ENCODE data around the gene GPR157. TPM values are rescaled to one million over a fixed set of nuclear protein-coding genes. Genes with fewer than 3 reads are reported as not detected.
A peak's percentile ranks its signal among the peaks of the same experiment; 100 is the strongest.

Gene GPR157
- total and polyA plus RNA-seq, 2 donors (not counting 1 experiment from before 2014, with no cell fraction given), result 2.0 to 21.2 TPM

DNA sequence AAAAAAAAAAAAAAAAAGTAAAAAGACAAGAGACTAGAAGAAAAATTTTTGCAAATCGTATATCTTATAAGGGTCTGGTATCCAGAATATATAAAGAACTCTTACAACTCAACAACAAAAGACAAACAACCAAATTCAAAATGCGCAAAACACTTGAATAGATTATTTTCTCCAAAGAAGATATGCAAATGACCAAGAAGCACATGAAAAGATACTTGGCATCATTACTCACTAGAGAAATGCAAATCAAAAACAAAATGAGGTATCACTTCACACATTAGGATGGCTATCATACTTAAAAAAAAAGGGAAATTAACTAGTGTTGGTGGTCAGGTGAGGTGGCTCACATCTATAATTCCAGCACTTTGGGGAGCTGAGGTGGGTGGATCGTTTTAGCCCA is 47.4 kb downstream of the GPR157 start:
- Histone ChIP-seq H3K36me3 (replicated peaks in 1 of 2; ENCODE audit: control extremely low read depth in 1 of 2, control insufficient read depth in 1 of 2, extremely low read depth in 1 of 2, insufficient read depth in 2 of 2, low read length in 1 of 2) (no peaks in the 10 kb centered on the region), H3K27me3 (replicated peaks in 1 of 4; ENCODE audit: control extremely low read depth in 1 of 4, control insufficient read depth in 3 of 4, insufficient read depth in 4 of 4, low read length in 3 of 4) (peaks cover 0 to 6% (median 3%) of the 10 kb centered on the region in 4 experiments), H3K9me3 (ENCODE audit: control extremely low read depth in 1 of 3, control insufficient read depth in 2 of 3, insufficient read depth in 1 of 3, low read length in 2 of 3) (peaks cover 0 to 13% (median 0%) of the 10 kb centered on the region in 3 donors), H2AFZ (ENCODE audit: insufficient read depth, low read depth, low read length, poor library complexity, severe bottlenecking) (no peak overlapping the region), H3K4me3 (ENCODE audit: control extremely low read depth in 1 of 5, extremely low read depth in 1 of 5, insufficient read depth in 1 of 5, low read depth in 2 of 5, low read length in 4 of 5) (no peak overlapping the region), H3K4me2 (replicated peaks; ENCODE audit: low read depth, low read length, poor library complexity, severe bottlenecking) (no peak overlapping the region), H3K27ac (ENCODE audit: low read length in 2 of 2) (no peak overlapping the region), H3K9ac (ENCODE audit: low read length) (no peak overlapping the region), H3K4me1 (ENCODE audit: control insufficient read depth in 2 of 2, insufficient read depth in 2 of 2, low read length in 2 of 2) (peaks cover 72 to 83% of the 10 kb centered on the region in 2 donors), H4K20me1 (ENCODE audit: control insufficient read depth, insufficient read depth, low read length, poor library complexity, severe bottlenecking) (no peaks in the 10 kb centered on the region), H3K79me2 (ENCODE audit: control insufficient read depth, insufficient read depth, low read length) (no peaks in the 10 kb centered on the region)
- POLR2A ChIA-PET, result interaction anchor here (1.4 kb wide), 1 partner anchor 11 kb away, joined by 7 read pairs; no protein-coding TSS in a partner anchor
- H3K4me3 Mint-ChIP-seq, result no peak overlapping the region
- intact Hi-C loops (cut with micrococcal nuclease), result no loop called here
- ATAC-seq (ENCODE audit: low read depth), result no peak
- WGBS (ENCODE audit: insufficient coverage), result 86% methylated on average over 1 of the region's 3 CpGs
- TF ChIP-seq, protein P1, sequence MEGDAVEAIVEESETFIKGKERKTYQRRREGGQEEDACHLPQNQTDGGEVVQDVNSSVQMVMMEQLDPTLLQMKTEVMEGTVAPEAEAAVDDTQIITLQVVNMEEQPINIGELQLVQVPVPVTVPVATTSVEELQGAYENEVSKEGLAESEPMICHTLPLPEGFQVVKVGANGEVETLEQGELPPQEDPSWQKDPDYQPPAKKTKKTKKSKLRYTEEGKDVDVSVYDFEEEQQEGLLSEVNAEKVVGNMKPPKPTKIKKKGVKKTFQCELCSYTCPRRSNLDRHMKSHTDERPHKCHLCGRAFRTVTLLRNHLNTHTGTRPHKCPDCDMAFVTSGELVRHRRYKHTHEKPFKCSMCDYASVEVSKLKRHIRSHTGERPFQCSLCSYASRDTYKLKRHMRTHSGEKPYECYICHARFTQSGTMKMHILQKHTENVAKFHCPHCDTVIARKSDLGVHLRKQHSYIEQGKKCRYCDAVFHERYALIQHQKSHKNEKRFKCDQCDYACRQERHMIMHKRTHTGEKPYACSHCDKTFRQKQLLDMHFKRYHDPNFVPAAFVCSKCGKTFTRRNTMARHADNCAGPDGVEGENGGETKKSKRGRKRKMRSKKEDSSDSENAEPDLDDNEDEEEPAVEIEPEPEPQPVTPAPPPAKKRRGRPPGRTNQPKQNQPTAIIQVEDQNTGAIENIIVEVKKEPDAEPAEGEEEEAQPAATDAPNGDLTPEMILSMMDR (IDR thresholded peaks at IDR 0.05), result no peak
- no peak for TF ChIP-seq EZH2 (IDR thresholded peaks at IDR 0.05; ENCODE audit: borderline replicate concordance, insufficient read depth, low read depth, low read length, poor library complexity, severe bottlenecking)
- H3K27me3 Mint-ChIP-seq, result peaks cover 20% of the 10 kb centered on the region
- DNase-seq, result no peak
- no peak overlapping the region for H3K27ac Mint-ChIP-seq
- no peaks in the 10 kb centered on the region for H3K9me3 Mint-ChIP-seq (ENCODE audit: insufficient read depth)
- CTCF ChIA-PET, result interaction anchor here (0.7 to 4.4 kb wide), 6 partner anchors 10 to 76 kb away, joined by 3 to 18 read pairs (median 6); no protein-coding TSS in a partner anchor
- peaks cover 73% of the 10 kb centered on the region for H3K4me1 Mint-ChIP-seq

DNA sequence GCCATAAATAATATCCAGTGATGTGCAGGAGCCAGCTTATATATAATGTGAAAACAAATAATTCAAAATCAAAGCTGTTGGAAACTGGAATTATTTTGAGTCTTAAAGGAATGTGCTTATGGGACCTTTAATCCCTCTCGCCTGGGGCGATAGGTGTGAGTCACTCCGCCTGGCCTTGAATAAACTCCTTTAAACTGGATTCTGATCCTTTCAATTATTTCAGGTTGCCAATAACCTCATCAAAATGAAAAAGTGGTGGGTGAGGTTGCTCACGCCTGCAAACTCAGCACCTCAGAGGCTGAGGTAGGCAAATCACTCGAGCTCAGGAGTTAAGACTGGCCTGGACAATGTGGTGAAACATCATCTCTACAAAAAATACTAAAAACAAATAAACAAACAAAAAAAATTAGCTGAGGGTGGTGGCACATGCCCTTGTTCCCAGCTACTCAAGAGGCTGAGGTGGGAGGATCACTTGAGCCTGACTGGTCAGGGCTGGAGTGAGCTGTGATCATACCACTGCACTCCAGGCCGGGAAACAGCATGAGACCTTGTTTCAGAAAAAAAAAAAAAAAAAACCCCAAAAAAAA is 48.1 kb downstream of the GPR157 start:
- Histone ChIP-seq H3K4me2 (replicated peaks; ENCODE audit: low read depth, low read length, poor library complexity, severe bottlenecking) (peak overlapping the region; percentile 23), H3K27ac (ENCODE audit: low read length in 2 of 2) (no peak overlapping the region), H3K9me3 (ENCODE audit: control extremely low read depth in 1 of 3, control insufficient read depth in 2 of 3, insufficient read depth in 1 of 3, low read length in 2 of 3) (peaks cover 0 to 10% (median 0%) of the 10 kb centered on the region in 3 donors), H3K36me3 (replicated peaks in 1 of 2; ENCODE audit: control extremely low read depth in 1 of 2, control insufficient read depth in 1 of 2, extremely low read depth in 1 of 2, insufficient read depth in 2 of 2, low read length in 1 of 2) (no peaks in the 10 kb centered on the region), H2AFZ (ENCODE audit: insufficient read depth, low read depth, low read length, poor library complexity, severe bottlenecking) (no peak overlapping the region), H4K20me1 (ENCODE audit: control insufficient read depth, insufficient read depth, low read length, poor library complexity, severe bottlenecking) (no peaks in the 10 kb centered on the region), H3K4me3 (ENCODE audit: control extremely low read depth in 1 of 5, extremely low read depth in 1 of 5, insufficient read depth in 1 of 5, low read depth in 2 of 5, low read length in 4 of 5) (no peak overlapping the region), H3K4me1 (ENCODE audit: control insufficient read depth in 2 of 2, insufficient read depth in 2 of 2, low read length in 2 of 2) (peaks cover 79 to 88% of the 10 kb centered on the region in 2 donors), H3K27me3 (replicated peaks in 1 of 4; ENCODE audit: control extremely low read depth in 1 of 4, control insufficient read depth in 3 of 4, insufficient read depth in 4 of 4, low read length in 3 of 4) (peaks cover 0 to 6% (median 3%) of the 10 kb centered on the region in 4 experiments), H3K79me2 (ENCODE audit: control insufficient read depth, insufficient read depth, low read length) (no peaks in the 10 kb centered on the region), H3K9ac (ENCODE audit: low read length) (no peak overlapping the region)
- H3K27ac Mint-ChIP-seq, result no peak overlapping the region
- H3K4me3 Mint-ChIP-seq, result peak overlapping the region; percentile 54
- H3K4me1 Mint-ChIP-seq, result peaks cover 77% of the 10 kb centered on the region
- no peak for TF ChIP-seq EZH2 (IDR thresholded peaks at IDR 0.05; ENCODE audit: borderline replicate concordance, insufficient read depth, low read depth, low read length, poor library complexity, severe bottlenecking)
- TF ChIP-seq, protein P1 (IDR thresholded peaks at IDR 0.05), result no peak
- ATAC-seq (ENCODE audit: low read depth), result no peak
- H3K27me3 Mint-ChIP-seq, result peaks cover 19% of the 10 kb centered on the region
- DNase-seq, result no peak
- CTCF ChIA-PET, result interaction anchor here (0.7 to 4.4 kb wide), 7 partner anchors 10 to 406 kb away, joined by 3 to 18 read pairs (median 5); no protein-coding TSS in a partner anchor
- POLR2A ChIA-PET, result interaction anchor here (0.6 to 1.4 kb wide), 4 partner anchors 11 to 197 kb away, joined by 3 to 9 read pairs (median 6); partner anchors contain the start of gene GPR157
- intact Hi-C loops (cut with micrococcal nuclease), result loop anchor here (1.0 kb wide), 1 partner anchor 11 kb away; the partner anchor contains the start of gene SLC2A5
- no CpG with 5 or more reads among the region's 6 CpGs for WGBS (ENCODE audit: insufficient coverage)
- H3K9me3 Mint-ChIP-seq (ENCODE audit: insufficient read depth), result no peaks in the 10 kb centered on the region

Measured in B cell (primary cell).